Smooth muscle cell of the coronary artery (primary cell): Measurements from ENCODE around the gene CHAD. TPM values are rescaled to one million over a fixed set of nuclear protein-coding genes. Genes with fewer than 3 reads are reported as not detected.

Source experiments
- total RNA-seq: library from RNA; depleted of rRNA; stranded (reverse); fragments of >200 nt; gene quantifications from 2 replicates; pipeline ENCODE4 v1.2.3, GENCODE V29; 2014; ENCODE audit warnings: low replicate concordance

The CHAD gene
- not detected in 2 replicates for total RNA-seq

GRCh38 chr17:50468304-50469207 is at the start of gene CHAD:
CHAD (minus strand) TSS chr17:50468880; CDS start chr17:50468813, 67 bp downstream.

GRCh38 chr17:50507871-50508572 is 39.3 kb upstream of the CHAD start, which contains the start of gene MYCBPAP:
MYCBPAP (plus strand) TSS chr17:50508439; CDS start chr17:50508675, 236 bp downstream.

GRCh38 chr17:50478391-50479381 is 10.0 kb upstream of the CHAD start, which contains the start of gene RSAD1:
RSAD1 (plus strand) TSS chr17:50478860; CDS start chr17:50478885, 25 bp downstream.

GRCh38 chr17:50425682-50426471 is 42.8 kb downstream of the CHAD start, which contains the start of gene ACSF2:
ACSF2 (plus strand) TSS chr17:50426218; CDS start chr17:50426262, 44 bp downstream.

Other genes starting within 250 kb of the CHAD start
- 0.12 and 0.15 TPM in 2 replicates for gene TMEM92, start 194.4 kb downstream of the CHAD start, total RNA-seq
- 49.4 and 53.1 TPM in 2 replicates for gene XYLT2, start 122.8 kb downstream of the CHAD start, total RNA-seq
- 63.7 and 77.1 TPM in 2 replicates for gene MRPL27, start 95.7 kb downstream of the CHAD start, total RNA-seq
- gene EME1, start 95.7 kb downstream of the CHAD start, total RNA-seq = 0.59 and 2.6 TPM in 2 replicates
- 98.9 and 209 TPM in 2 replicates for gene LRRC59, start 71.4 kb downstream of the CHAD start, total RNA-seq
- gene ACSF2, start 42.7 kb downstream of the CHAD start, total RNA-seq = 23.2 and 71.8 TPM in 2 replicates
- gene RSAD1, start 10.0 kb upstream of the CHAD start, total RNA-seq = 14.7 and 14.9 TPM in 2 replicates
- 0.15 and 4.1 TPM in 2 replicates for gene MYCBPAP, start 39.6 kb upstream of the CHAD start, total RNA-seq
- gene EPN3, start 63.9 kb upstream of the CHAD start, total RNA-seq = under 0.01 TPM in 2 replicates
- 46.3 and 50.1 TPM in 2 replicates for gene SPATA20, start 78.3 kb upstream of the CHAD start, total RNA-seq
- gene CACNA1G, start 91.8 kb upstream of the CHAD start, total RNA-seq = under 0.01 and 4.8 TPM in 2 replicates
- gene ABCC3, start 166.0 kb upstream of the CHAD start, total RNA-seq = 4.0 and 13.6 TPM in 2 replicates
- 18.7 and 20.1 TPM in 2 replicates for gene ANKRD40, start 239.0 kb upstream of the CHAD start, total RNA-seq